Activated CD8-positive, alpha-beta memory T cell treated with anti-CD3 and anti-CD28 coated beads for 36 hours (primary cell): Measurements from ENCODE around the gene NOL4L. TPM values are rescaled to one million over a fixed set of nuclear protein-coding genes. Genes with fewer than 3 reads are reported as not detected.

ENCODE experiments used
- CTCF ChIA-PET: fragments of 350-600 bp; sonication (Branson Sonifier 250); formaldehyde crosslinking; loops from one replicate; lab custom pipeline; 2021; ENCODE audit warnings: antibody characterized with exemption; lab: Charles Lee
- POLR2A ChIA-PET: fragments of 350-600 bp; sonication (Branson Sonifier 250); formaldehyde crosslinking; loops from one replicate; lab custom pipeline; 2021; ENCODE audit warnings: antibody characterized with exemption; lab: Charles Lee
- total RNA-seq, 2 experiments: library from RNA; stranded (reverse); gene quantifications; one replicate each; pipeline ENCODE4 v1.2.3, GENCODE V29; 2021

Gene NOL4L
- total RNA-seq, 2 experiments from 2014 or later: 9.9 to 10.9 TPM

DNA sequence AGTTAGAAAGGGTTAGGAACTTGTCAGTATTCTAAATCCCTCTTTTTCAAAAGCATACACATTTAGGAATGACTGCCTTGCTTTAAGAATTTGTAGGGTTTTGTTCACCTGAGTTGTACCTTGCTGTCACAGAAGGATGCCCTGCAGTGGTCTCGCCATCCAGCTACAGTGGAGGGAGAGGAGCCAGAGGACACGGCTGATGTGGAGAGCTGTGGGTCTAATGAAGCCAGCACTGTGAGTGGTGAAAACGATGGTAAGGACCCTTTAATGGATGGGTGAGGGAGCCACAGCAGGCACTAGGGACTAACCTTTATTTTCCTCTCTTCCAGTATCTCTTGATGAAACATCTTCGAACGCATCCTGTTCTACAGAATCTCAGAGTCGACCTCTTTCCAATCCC lies 157.1 kb downstream of the NOL4L start:
- CTCF ChIA-PET: interaction anchor here (1.3 kb wide), 1 partner anchor 76 kb away, joined by 3 read pairs; no protein-coding TSS in a partner anchor
- POLR2A ChIA-PET: no interaction called here

DNA sequence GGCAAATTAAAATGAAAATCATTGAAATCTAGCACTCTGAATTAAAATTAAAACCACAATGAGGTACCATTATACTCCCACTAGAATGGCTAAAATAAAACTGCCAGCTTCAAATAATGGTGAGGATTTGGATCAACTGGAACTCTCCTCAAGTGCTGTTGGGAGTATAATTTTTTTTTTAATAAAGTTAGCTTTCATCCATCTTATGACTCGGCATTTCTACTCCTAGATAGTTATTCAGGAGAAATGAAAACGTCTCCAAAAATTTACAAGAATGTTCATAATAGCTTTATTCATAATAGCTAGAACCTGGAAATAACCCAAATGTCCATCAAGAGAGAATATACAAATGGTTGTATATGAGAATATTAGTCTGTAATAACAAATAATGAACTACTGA lies 163.8 kb downstream of the NOL4L start:
- POLR2A ChIA-PET: interaction anchor here (0.5 kb wide), 1 partner anchor 63 kb away, joined by 3 read pairs; no protein-coding TSS in a partner anchor
- CTCF ChIA-PET: interaction anchor here (0.7 kb wide), 2 partner anchors 127 to 240 kb away, joined by 3 to 5 read pairs; no protein-coding TSS in a partner anchor

DNA sequence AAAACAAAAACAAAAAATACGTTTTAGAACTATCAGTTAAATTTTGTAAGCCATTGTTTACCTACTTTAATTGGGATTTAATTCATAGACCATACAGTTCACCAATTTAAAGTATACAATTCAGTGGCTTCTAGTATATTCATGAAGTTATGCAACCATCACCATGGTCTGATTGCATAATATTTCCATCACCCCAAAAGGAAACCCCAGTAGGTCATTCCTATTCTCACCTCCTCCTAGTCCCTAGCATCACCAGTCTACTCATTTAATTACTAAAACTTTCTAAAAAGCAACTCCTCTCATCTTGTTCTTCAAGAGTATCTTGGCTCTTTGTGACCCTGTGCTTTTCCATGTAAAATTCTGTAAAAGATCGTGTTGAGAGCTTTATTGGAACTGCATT lies 166.8 kb downstream of the NOL4L start:
- ChIA-PET POLR2A (interaction anchor here (0.6 to 0.7 kb wide), 3 partner anchors 17 to 170 kb away, joined by 8 to 11 read pairs (median 8); no protein-coding TSS in a partner anchor), CTCF (no interaction called here)

DNA sequence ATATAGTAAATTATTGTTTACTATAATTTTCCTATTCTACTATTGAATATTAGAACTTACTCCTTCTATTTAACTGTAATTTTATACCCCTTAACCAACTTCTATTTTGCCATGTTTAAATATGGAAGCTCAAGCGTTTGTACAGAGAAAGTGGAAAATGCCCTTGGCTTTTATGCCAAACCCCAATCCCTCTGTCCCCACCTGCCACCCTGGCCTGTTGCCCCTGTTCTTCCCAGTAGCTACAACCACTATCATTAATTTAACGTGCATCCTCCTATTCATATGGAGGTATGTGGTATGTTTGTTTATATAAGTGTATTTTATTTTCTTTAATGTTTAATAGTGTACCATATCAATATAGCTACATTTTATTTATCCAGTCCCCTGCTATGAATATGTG lies 168.9 kb downstream of the NOL4L start:
- CTCF ChIA-PET: no interaction called here

DNA sequence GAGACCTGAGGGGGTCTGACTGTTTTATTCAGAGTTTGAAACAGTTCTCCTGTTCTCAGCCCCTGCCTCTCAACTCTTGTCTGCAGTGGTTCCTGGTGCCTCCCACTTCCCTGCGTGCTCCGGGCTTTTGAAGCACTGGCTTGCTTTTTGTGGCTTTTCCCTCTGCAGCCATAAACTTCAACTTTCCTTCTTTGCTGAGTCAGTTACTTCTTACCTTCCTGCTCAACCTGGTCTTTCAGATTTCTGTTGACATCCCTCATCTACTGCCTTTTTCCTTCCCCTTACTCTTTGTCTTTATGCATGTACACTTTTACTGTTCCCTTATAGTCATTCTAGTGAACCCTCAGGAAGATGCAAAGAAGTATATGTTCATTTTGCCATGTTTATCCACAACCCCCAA lies 169.6 kb downstream of the NOL4L start:
- POLR2A ChIA-PET: interaction anchor here (1.1 kb wide), 1 partner anchor 299 kb away, joined by 5 read pairs; no protein-coding TSS in a partner anchor
- CTCF ChIA-PET: no interaction called here

More for the DNA sequence above, 168.9 kb downstream of the NOL4L start:
- POLR2A ChIA-PET: interaction anchor here (1.1 kb wide), 1 partner anchor 300 kb away, joined by 5 read pairs; no protein-coding TSS in a partner anchor

DNA sequence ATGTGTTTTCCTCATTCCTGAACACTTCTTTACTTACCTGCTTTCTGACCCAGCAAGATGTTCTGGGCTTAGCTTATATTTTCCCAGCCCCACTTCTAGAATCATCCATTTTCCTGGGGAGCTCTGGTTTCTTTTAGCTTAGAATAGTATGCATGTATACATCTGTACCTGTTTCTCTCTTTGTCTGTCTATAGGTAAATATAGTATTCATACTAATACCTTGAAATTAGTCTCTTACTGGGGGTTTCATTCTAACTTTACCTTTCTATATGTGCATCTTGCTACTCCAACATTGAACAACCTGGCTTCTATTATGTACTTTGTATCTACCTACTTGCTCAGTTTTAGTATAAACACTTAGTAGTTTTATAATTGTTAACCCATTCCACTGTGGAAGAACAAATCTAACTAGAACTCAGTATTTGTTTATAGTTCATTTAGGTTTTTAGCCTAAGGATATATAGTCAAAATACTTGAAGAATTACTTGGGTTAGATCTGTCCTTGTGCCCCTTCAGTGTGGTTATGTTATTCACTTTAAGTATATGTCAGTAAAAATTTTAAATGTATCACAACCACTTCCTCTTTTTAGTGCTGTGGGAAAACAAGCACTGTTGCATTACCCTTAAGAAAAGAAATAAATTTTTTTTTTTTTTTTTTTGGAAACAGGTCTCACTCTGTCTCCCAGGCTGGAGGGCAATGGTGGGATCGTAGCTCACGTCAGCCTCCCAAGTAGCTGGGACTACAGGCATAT lies 173.0 kb downstream of the NOL4L start:
- CTCF ChIA-PET: interaction anchor here (1.0 kb wide), 1 partner anchor 29 kb away, joined by 3 read pairs; no protein-coding TSS in a partner anchor
- POLR2A ChIA-PET: no interaction called here

DNA sequence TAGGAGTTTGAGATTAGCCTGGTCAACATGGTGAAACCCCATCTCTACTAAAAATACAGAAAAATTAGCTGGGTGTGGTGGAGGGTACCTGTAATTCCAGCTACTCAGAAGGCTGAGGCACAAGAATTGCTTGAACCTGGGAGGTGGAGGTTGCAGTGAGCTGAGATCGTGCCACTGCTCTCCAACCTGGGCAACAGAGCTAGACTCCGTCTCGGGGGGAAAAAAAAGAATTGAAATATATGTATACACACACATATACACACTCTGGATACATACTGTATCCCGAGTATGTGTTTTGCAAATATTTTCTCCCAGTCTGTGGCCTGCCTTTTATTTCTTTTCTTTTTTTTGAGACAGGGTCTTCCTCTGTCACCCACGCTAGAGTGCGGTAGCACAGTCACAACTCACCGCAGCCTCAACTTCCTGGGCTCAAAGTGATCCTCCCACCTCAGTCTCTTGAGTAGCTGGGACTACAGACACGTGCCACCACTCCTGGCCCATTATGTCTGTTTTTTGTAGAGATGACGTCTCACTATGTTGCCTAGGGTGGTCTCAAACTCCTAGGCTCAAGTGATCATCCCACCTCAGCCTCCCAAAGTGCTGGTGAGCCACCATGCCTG lies 177.9 kb downstream of the NOL4L start:
- CTCF ChIA-PET: interaction anchor here (0.6 to 1.2 kb wide), 3 partner anchors 12 to 90 kb away, joined by 3 to 4 read pairs (median 3); no protein-coding TSS in a partner anchor

DNA sequence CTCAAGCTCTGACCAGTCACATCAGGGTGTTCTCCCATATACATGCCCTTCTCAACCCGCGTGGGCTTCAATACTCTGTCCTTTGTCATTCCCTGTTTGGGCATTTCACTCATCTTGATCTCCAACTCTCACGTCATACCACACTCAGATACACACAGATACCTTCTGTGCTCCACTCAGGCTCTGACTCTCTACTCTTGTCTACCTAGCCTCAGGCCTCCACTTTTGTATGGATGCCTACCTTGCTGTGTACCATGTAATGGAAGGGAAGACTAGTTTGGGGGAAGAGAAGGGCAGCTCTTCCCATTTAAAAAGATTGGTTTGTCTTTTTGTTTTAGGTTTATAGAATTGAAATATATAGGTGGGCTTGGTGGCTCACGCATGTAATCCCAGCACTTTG lies 178.4 kb downstream of the NOL4L start:
- ChIA-PET POLR2A (interaction anchor here (0.6 kb wide), 1 partner anchor 74 kb away, joined by 9 read pairs; no protein-coding TSS in a partner anchor), CTCF (interaction anchor here (1.2 kb wide), 1 partner anchor 15 kb away, joined by 3 read pairs; no protein-coding TSS in a partner anchor)

More for the DNA sequence above, 177.9 kb downstream of the NOL4L start:
- POLR2A ChIA-PET: interaction anchor here (0.6 to 1.4 kb wide), 2 partner anchors 32 to 74 kb away, joined by 3 to 9 read pairs; no protein-coding TSS in a partner anchor

DNA sequence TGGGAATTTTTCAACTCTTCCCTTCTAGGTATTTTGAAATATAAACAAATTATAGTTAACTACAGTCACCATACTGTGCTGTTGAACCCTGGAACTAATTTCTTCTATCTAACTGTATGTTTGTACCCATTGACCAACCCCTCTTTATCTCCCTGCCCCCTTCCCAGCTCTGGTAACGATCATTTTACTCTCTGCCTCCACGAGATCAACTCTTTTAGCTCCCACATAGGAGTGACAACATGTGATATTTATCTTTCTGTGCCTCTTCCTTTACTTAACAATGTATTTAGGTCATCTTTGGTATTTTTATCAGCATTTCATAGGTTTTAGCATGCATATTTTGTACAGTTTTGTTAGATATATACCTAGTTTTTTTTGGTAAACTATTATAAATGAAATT lies 181.1 kb downstream of the NOL4L start:
- ChIA-PET POLR2A (no interaction called here), CTCF (no interaction called here)

DNA sequence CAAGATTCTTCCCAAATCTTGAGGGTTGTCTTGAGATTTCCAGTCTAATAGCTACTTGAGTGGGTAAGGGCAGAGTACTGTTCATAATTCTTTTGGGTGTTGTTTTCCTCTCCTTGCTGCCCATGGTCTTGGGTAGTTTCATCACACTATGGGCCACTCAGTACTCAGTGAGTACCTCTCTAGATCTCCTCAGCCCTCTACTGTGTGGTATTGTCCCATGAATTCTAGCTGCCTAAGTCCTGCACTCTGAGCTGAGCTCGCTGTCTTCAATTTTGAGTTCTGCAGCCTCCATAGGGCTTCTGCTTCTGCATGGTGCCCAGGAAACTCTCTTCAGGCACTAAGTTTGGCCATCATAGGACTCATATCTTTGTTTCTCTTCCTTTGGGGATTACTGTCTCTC lies 184.7 kb downstream of the NOL4L start:
- POLR2A ChIA-PET: no interaction called here

DNA sequence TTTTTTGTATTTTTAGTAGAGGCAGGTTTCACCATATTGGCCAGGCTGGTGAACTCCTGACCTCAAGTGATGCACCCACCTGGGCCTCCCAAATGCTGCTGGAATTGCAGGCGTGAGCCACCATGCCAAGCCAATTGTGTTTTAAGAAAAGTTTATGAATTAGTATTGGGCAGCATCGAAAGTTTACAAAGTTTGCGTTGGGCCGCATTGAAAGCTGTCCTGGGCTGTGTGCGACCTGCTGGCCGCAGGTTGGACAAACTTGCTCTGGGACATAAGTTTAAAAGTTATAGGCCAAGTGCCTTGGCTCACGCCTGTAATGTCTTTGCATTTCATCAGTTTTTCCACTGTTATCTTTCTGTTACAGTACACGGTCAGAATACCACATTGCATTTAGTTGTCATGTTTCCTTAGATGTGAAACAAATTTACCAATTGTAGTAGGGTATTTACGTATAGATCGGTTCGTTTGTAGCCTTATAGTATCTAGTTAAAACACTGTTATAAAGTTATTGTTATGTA lies 187.5 kb downstream of the NOL4L start:
- ChIA-PET CTCF (no interaction called here), POLR2A (no interaction called here)

More for the DNA sequence above, 184.7 kb downstream of the NOL4L start:
- CTCF ChIA-PET: interaction anchor here (1.1 kb wide), 1 partner anchor 10 kb away, joined by 3 read pairs; no protein-coding TSS in a partner anchor

DNA sequence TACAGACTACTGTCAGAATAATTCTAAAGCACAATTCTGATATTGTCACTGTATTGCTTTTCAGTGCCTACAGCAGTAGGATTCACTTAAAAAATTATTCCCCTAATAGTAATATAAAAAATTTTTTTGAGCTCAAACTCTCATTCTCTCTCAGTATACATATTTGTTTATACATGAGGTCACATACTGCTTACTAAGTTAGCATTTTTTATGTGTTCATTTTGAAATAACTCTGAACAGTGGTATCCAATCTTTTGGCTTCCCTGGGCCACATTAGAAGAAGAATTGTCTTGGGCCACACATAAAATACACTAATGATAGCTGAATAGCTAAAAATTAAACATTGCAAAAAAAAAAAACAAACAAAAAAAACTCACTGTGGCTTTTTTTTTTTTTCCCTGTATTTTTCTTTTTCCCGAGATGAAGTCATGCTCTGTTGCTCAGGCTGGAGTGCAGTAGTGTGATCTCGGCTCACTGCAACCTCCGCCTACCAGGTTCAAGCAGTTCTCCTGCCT lies 188.4 kb downstream of the NOL4L start:
- CTCF ChIA-PET: no interaction called here
- POLR2A ChIA-PET: interaction anchor here (0.6 kb wide), 1 partner anchor 22 kb away, joined by 11 read pairs; no protein-coding TSS in a partner anchor

DNA sequence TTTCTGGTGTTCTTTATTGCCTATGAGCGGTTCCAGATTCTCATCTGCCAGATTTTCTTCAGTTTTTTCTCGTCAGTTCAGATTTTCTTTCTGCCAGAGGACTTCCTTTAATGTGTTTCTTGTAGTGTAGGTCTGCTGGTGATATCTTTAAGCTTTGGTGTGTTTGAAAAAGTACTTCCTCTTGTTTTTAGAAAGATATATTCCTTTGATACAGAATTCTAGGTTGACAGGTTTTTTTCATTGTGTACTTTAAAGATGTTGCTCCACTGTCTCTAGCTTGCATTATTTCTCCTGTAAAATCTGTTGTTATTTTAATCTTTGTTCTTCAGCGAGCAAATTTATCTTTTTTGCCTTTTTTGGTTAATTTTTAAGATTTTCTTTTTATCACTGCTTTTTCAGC lies 190.1 kb downstream of the NOL4L start:
- ChIA-PET CTCF (interaction anchor here (0.9 kb wide), 1 partner anchor 12 kb away, joined by 4 read pairs; no protein-coding TSS in a partner anchor), POLR2A (no interaction called here)

Other genes with a start within 250 kb of the NOL4L start
- gene ASXL1, start 227.0 kb downstream of the NOL4L start, total RNA-seq: 100 to 1,000 TPM; 119 to 122 TPM
- gene C20orf203, start 88.6 kb upstream of the NOL4L start, total RNA-seq: not detected
- gene COMMD7, start 158.1 kb upstream of the NOL4L start, total RNA-seq: 10 to 100 TPM; 31.6 to 34.2 TPM
- gene DNMT3B, start 177.1 kb upstream of the NOL4L start, total RNA-seq: 1 to 10 TPM; 1.3 to 1.5 TPM
- gene MAPRE1, start 234.6 kb upstream of the NOL4L start, total RNA-seq: 100 to 1,000 TPM; 152 to 155 TPM